ENCODE results near the gene PLPPR1. TPM values are rescaled to one million over a fixed set of nuclear protein-coding genes. Genes with fewer than 3 reads are reported as not detected.
A peak's percentile ranks its signal among the peaks of the same experiment; 100 is the strongest.

PLPPR1 gene
- total and polyA plus RNA-seq, 2 of the 13 experiments (the other 11 are each of a cell fraction or from before 2014, with no cell fraction given), result 16.0 to 84.7 TPM

DNA sequence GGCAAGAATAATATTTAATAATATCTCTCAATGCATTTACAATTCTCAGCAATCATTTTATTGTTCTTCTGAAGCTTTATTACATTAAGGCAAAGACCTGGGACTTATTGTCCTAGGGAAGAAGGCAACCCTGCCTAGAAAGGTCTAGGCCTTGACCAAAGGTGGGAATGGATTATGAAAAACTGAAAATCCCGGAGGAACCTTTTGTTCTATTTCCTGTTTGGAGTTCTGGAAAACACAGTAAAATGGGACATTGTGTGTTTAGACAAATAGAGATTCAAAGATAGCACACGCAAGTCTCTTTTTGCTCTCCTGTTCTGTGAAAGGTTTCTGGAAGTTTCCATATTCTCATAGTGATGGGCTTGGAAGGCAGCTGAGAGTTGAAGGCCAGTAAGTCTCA, 325.2 kb downstream of the PLPPR1 start (continued):
- TF ChIP-seq ZSCAN30 (CRISPR knock-in tag; IDR thresholded peaks at IDR 0.05) (no peak), EP300 (IDR thresholded peaks at IDR 0.05; ENCODE audit: low read depth in 2 of 2, low read length in 2 of 2) (peak in 1 of 2 experiments; percentile 66; a peak in 2 of 4 replicates), EP300 (CRISPR knock-in tag; IDR thresholded peaks at IDR 0.05; ENCODE audit: borderline replicate concordance) (no peak), SOX5 (CRISPR knock-in tag; IDR thresholded peaks at IDR 0.05; ENCODE audit: borderline replicate concordance) (peak; percentile 90; the same call in 1 of the 2 replicates), ZNF350 (CRISPR knock-in tag; IDR thresholded peaks at IDR 0.05; ENCODE audit: borderline replicate concordance, low read depth) (no peak), SOX6 (IDR thresholded peaks at IDR 0.05) (no peak), SOX6 (CRISPR knock-in tag; IDR thresholded peaks at IDR 0.05) (0 out of 2 replicates have a peak, but pooled peaks have one; percentile 8), FOXA1 (IDR thresholded peaks at IDR 0.05) (no peak), FOXA1 (CRISPR knock-in tag; IDR thresholded peaks at IDR 0.05) (no peak), SMAD3 (CRISPR knock-in tag; IDR thresholded peaks at IDR 0.05) (0 out of 2 replicates have a peak, but pooled peaks have one; percentile 39), ZNF558 (CRISPR knock-in tag; IDR thresholded peaks at IDR 0.05; ENCODE audit: borderline replicate concordance) (no peak), CREB1 (IDR thresholded peaks at IDR 0.05) (no peak), CREB1 (CRISPR knock-in tag; IDR thresholded peaks at IDR 0.05) (peak; percentile 13; the same call in 1 of the 2 replicates), TBL1XR1 (IDR thresholded peaks at IDR 0.05; ENCODE audit: borderline replicate concordance, low read length, partially characterized antibody) (no peak), ZMYM2 (CRISPR knock-in tag; IDR thresholded peaks at IDR 0.05) (no peak)
- TF ChIP-seq, protein P1, sequence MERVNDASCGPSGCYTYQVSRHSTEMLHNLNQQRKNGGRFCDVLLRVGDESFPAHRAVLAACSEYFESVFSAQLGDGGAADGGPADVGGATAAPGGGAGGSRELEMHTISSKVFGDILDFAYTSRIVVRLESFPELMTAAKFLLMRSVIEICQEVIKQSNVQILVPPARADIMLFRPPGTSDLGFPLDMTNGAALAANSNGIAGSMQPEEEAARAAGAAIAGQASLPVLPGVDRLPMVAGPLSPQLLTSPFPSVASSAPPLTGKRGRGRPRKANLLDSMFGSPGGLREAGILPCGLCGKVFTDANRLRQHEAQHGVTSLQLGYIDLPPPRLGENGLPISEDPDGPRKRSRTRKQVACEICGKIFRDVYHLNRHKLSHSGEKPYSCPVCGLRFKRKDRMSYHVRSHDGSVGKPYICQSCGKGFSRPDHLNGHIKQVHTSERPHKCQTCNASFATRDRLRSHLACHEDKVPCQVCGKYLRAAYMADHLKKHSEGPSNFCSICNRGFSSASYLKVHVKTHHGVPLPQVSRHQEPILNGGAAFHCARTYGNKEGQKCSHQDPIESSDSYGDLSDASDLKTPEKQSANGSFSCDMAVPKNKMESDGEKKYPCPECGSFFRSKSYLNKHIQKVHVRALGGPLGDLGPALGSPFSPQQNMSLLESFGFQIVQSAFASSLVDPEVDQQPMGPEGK (CRISPR knock-in tag; IDR thresholded peaks at IDR 0.05), result no peak
